ENCODE measurements around the gene DHRS2. TPM values are rescaled to one million over a fixed set of nuclear protein-coding genes. Genes with fewer than 3 reads are reported as not detected.

DHRS2 gene
- total and polyA plus RNA-seq, 2 donors (not counting 1 experiment from before 2014, with no cell fraction given), result not detected

DNA sequence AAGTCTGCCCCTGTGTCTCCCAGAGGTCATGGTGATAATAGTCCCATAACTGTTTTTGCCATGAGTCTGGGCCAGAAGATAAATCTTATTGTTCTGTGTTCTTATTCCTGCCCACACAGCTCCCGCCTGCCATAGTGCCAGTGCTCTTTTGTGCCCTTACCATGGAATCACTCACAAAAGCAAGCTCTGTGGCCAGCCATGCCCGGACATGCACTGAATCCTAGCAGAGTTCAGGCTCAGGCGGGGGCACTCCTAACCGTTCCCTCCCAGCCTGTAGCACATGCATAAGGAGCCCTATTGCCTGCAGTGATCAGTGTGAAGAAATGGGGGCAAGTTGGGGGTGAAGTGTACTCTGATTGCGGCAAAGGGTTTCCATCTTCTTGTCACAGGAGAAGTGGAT lies 33.3 kb downstream of the DHRS2 start:
- CTCF ChIA-PET, result no interaction called here
- Mint-ChIP-seq H3K27ac (no peak overlapping the region), H3K4me1 (no peaks in the 10 kb centered on the region), H3K4me3 (no peak overlapping the region), H3K27me3 (peaks cover 13% of the 10 kb centered on the region), H3K9me3 (ENCODE audit: insufficient read depth) (no peaks in the 10 kb centered on the region)
- Histone ChIP-seq H3K79me2 (ENCODE audit: control insufficient read depth, insufficient read depth, low read length) (no peaks in the 10 kb centered on the region), H3K9me3 (ENCODE audit: control extremely low read depth in 1 of 3, control insufficient read depth in 2 of 3, insufficient read depth in 1 of 3, low read length in 2 of 3) (no peaks in the 10 kb centered on the region), H3K27me3 (replicated peaks in 1 of 4; ENCODE audit: control extremely low read depth in 1 of 4, control insufficient read depth in 3 of 4, insufficient read depth in 4 of 4, low read length in 3 of 4) (no peaks in the 10 kb centered on the region), H3K36me3 (replicated peaks in 1 of 2; ENCODE audit: control extremely low read depth in 1 of 2, control insufficient read depth in 1 of 2, extremely low read depth in 1 of 2, insufficient read depth in 2 of 2, low read length in 1 of 2) (no peaks in the 10 kb centered on the region), H3K4me3 (ENCODE audit: control extremely low read depth in 1 of 5, extremely low read depth in 1 of 5, insufficient read depth in 1 of 5, low read depth in 2 of 5, low read length in 4 of 5) (no peak overlapping the region), H3K9ac (ENCODE audit: low read length) (no peak overlapping the region), H3K4me2 (replicated peaks; ENCODE audit: low read depth, low read length, poor library complexity, severe bottlenecking) (no peak overlapping the region), H2AFZ (ENCODE audit: insufficient read depth, low read depth, low read length, poor library complexity, severe bottlenecking) (no peak overlapping the region), H3K27ac (ENCODE audit: low read length in 2 of 2) (no peak overlapping the region), H4K20me1 (ENCODE audit: control insufficient read depth, insufficient read depth, low read length, poor library complexity, severe bottlenecking) (no peaks in the 10 kb centered on the region), H3K4me1 (ENCODE audit: control insufficient read depth in 2 of 2, insufficient read depth in 2 of 2, low read length in 2 of 2) (no peaks in the 10 kb centered on the region)
- DNase-seq, result no peak
- WGBS (ENCODE audit: insufficient coverage), result 95% methylated on average over 4 of the region's 5 CpGs
- TF ChIP-seq EZH2 (IDR thresholded peaks at IDR 0.05; ENCODE audit: borderline replicate concordance, insufficient read depth, low read depth, low read length, poor library complexity, severe bottlenecking), result no peak
- TF ChIP-seq, protein P1, sequence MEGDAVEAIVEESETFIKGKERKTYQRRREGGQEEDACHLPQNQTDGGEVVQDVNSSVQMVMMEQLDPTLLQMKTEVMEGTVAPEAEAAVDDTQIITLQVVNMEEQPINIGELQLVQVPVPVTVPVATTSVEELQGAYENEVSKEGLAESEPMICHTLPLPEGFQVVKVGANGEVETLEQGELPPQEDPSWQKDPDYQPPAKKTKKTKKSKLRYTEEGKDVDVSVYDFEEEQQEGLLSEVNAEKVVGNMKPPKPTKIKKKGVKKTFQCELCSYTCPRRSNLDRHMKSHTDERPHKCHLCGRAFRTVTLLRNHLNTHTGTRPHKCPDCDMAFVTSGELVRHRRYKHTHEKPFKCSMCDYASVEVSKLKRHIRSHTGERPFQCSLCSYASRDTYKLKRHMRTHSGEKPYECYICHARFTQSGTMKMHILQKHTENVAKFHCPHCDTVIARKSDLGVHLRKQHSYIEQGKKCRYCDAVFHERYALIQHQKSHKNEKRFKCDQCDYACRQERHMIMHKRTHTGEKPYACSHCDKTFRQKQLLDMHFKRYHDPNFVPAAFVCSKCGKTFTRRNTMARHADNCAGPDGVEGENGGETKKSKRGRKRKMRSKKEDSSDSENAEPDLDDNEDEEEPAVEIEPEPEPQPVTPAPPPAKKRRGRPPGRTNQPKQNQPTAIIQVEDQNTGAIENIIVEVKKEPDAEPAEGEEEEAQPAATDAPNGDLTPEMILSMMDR (IDR thresholded peaks at IDR 0.05), result no peak
- intact Hi-C loops (cut with micrococcal nuclease), result no loop called here
- POLR2A ChIA-PET, result no interaction called here
- no peak for ATAC-seq (ENCODE audit: low read depth)

DNA sequence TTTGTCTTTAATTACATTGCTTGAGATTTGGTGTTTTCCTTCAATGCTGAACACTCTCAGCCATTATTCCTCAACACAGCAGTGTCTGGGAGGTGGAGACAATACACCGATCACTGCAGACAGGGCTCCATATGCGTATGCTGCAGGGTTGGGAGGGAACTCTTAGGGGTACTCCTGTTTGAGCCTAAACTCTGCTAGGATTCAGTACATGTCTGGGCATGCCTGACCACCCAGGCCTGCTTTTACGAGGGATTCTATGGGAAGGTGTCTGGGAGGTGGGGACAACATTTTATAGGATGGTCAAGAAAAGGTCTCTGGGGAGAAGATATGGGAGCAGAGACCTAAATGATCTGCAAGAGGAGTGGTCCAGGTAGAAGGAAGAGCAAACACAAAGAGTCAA lies 34.3 kb downstream of the DHRS2 start:
- Mint-ChIP-seq H3K9me3 (ENCODE audit: insufficient read depth) (no peaks in the 10 kb centered on the region), H3K4me1 (no peaks in the 10 kb centered on the region), H3K27me3 (peaks cover 14% of the 10 kb centered on the region), H3K4me3 (no peak overlapping the region), H3K27ac (no peak overlapping the region)
- TF ChIP-seq, protein P1 (IDR thresholded peaks at IDR 0.05), result no peak
- no peak for TF ChIP-seq EZH2 (IDR thresholded peaks at IDR 0.05; ENCODE audit: borderline replicate concordance, insufficient read depth, low read depth, low read length, poor library complexity, severe bottlenecking)
- H2AFZ ChIP-seq (ENCODE audit: insufficient read depth, low read depth, low read length, poor library complexity, severe bottlenecking), result no peak overlapping the region
- ChIA-PET POLR2A (no interaction called here), CTCF (no interaction called here)
- no peaks in the 10 kb centered on the region for H4K20me1 ChIP-seq (ENCODE audit: control insufficient read depth, insufficient read depth, low read length, poor library complexity, severe bottlenecking)
- intact Hi-C loops (cut with micrococcal nuclease), result no loop called here
- H3K9ac ChIP-seq (ENCODE audit: low read length), result no peak overlapping the region
- ATAC-seq (ENCODE audit: low read depth), result no peak
- H3K4me1 ChIP-seq (ENCODE audit: control insufficient read depth in 2 of 2, insufficient read depth in 2 of 2, low read length in 2 of 2), result no peaks in the 10 kb centered on the region
- DNase-seq, result no peak
- no peaks in the 10 kb centered on the region for H3K36me3 ChIP-seq (replicated peaks in 1 of 2; ENCODE audit: control extremely low read depth in 1 of 2, control insufficient read depth in 1 of 2, extremely low read depth in 1 of 2, insufficient read depth in 2 of 2, low read length in 1 of 2)
- H3K27me3 ChIP-seq (replicated peaks in 1 of 4; ENCODE audit: control extremely low read depth in 1 of 4, control insufficient read depth in 3 of 4, insufficient read depth in 4 of 4, low read length in 3 of 4), result no peaks in the 10 kb centered on the region
- 92% methylated on average over 3 of the region's 3 CpGs for WGBS (ENCODE audit: insufficient coverage)
- no peak overlapping the region for H3K4me3 ChIP-seq (ENCODE audit: control extremely low read depth in 1 of 5, extremely low read depth in 1 of 5, insufficient read depth in 1 of 5, low read depth in 2 of 5, low read length in 4 of 5)
- no peaks in the 10 kb centered on the region for H3K9me3 ChIP-seq (ENCODE audit: control extremely low read depth in 1 of 3, control insufficient read depth in 2 of 3, insufficient read depth in 1 of 3, low read length in 2 of 3)
- no peaks in the 10 kb centered on the region for H3K79me2 ChIP-seq (ENCODE audit: control insufficient read depth, insufficient read depth, low read length)
- no peak overlapping the region for H3K4me2 ChIP-seq (replicated peaks; ENCODE audit: low read depth, low read length, poor library complexity, severe bottlenecking)
- no peak overlapping the region for H3K27ac ChIP-seq (ENCODE audit: low read length in 2 of 2)
